Measurements from ENCODE around the gene RGR.

- TF ChIP-seq CTCF (conservative IDR thresholded peaks at IDR 0.05) (no peak), ZFX (IDR thresholded peaks at IDR 0.05) (no peak)
Measured at GRCh38 chr10:84308021-84308420, 63.2 kb downstream of the RGR start.
